Measurements from ENCODE around the gene SULT4A1.

The SULT4A1 gene

DNA sequence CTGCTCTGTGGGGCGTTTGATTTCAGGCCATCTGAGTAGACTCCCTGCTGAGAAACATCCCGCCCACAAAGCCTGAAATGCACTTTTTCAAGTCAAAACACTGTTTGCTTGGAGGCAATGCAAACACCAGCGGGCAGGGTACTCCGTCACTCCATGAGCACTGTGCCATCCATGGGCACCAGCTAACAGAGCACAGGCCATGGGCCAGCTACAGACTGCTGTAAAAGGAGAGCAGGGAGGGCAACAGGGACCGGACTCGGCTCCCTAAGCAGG is 33.7 kb downstream of the SULT4A1 start:
- no peak for DNase-seq (ENCODE audit: low spot score)

DNA sequence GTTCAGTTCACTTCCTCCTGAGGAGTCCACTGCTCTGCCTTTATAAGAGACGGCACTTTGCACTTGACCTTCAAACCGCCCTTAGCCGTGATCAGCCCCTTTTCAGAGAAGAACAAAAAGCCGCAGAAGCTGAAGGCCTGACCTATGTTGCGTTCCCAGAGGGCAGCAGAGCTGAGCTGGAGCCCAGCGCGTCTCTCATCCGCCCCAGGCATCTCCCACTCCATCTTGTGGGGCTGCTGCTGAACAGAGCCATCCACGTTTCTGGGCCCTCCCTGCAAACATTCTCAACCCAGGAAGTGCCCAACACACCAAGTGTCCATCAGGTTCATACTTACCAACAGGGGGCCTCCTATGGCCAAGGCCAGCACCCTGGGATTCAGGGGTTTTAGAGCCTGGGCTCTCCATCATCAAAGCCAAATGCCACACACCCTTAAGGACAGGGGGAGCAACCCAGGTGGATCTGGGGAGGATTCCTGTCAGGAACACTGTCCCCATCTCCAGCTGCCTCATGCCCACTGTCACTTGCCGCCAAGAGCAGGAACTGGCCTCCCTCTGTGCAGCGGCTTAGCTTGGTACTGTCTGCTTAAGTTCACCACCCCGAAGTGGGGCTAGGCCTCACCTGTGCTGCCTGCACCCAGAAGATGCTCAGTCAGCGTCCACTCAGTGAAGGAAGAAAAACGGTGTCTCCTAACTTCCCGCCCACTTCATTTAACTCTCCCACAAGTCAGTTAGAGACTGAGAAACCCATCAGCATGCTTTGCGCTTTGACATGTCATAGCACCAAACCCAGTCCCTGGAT is 34.2 kb downstream of the SULT4A1 start:
- DNase-seq (ENCODE audit: low spot score), result no peak

DNA sequence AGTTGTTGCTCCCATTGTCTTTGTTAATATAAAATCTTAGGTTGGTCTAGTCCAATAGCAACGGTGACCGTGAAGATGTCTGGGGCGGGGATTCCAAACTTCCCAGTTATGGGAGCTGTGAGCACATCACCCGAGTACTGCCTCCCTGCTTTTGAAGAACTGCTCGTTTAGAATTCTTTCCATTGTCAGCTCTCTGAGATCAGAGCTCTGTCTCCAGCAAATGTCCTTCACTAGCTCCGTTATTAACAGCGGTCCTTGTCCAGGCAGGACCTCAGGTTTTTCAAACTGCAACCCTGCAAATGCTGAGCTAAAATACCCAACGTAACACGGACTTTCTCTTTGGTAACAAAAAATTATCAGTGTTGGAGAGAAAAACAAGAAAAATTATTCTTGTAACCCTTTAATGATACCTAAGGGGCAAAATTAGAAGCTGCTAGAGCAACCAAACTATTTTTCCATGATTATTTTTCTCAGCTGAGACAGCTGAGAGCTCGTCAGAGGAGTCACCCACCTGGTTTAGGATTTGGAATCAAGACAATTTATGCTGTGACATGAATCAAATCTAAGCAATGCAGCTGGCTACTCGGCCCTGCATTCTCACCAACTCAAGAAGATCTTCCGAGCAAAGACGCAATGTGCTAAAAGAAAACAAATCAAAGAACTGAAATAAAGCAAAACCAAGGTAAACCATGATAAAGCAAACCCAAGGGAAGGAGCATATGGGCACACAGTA is 35.1 kb downstream of the SULT4A1 start:
- no peak for DNase-seq (ENCODE audit: low spot score)

DNA sequence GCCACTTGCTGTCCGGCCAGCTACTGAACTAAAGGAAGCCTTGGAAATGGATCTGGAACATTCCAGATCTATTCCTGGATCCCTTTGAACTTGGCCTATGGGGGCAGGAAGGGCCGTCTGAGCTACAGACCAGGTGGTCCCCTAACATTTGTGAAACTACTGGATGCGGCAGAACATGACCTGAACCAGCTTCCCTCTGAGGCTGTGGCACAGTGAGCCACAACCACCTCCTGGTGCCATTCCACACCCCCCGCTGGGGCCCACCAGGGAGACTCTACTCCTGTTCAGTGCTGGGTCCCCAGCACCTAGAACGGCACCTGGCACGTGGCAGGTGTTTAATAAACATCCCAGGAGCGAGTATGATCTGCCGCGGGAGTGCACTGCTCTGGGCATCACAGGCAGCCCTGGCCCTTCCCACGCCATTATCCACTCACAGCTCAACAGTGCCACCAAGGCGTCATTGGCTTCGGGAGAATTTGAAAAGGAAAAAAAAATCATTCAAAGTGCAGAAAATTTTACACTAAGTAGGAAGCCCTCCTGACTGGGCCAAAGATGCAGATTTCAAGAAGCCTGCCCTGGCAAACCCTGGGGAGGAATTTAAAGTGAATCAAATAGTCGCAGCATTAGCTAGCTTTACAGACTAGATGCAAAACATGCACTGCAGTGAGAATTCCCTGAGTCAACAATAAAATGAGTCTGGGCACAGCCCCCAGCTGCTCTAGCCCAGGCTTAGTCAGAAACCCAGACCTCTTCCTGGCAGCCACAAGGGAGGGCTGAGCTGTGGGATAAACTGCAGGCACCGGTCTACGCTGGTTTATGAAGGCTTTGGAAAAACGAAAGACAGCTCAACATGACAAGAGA is 35.9 kb downstream of the SULT4A1 start:
- DNase-seq (ENCODE audit: low spot score), result no peak

DNA sequence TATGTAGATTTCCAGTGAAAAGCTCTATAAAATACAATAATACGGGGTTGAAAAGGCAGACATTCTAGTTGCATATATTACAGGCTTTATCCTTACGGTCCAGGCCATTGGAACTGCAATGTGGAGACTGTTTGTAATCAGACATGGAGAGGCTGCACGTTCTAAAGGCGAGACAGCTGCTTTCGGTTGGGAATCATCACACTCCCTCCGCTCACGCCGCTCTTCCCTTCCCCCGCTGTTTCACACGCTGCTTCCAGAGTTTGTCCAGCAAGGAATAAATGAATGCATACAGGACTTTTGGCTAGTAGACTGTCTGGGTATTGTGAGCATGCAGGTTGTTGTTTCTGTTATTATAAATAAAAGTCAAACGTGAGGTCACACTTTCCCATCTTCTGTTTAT is 36.7 kb downstream of the SULT4A1 start:
- no peak for DNase-seq (ENCODE audit: low spot score)

DNA sequence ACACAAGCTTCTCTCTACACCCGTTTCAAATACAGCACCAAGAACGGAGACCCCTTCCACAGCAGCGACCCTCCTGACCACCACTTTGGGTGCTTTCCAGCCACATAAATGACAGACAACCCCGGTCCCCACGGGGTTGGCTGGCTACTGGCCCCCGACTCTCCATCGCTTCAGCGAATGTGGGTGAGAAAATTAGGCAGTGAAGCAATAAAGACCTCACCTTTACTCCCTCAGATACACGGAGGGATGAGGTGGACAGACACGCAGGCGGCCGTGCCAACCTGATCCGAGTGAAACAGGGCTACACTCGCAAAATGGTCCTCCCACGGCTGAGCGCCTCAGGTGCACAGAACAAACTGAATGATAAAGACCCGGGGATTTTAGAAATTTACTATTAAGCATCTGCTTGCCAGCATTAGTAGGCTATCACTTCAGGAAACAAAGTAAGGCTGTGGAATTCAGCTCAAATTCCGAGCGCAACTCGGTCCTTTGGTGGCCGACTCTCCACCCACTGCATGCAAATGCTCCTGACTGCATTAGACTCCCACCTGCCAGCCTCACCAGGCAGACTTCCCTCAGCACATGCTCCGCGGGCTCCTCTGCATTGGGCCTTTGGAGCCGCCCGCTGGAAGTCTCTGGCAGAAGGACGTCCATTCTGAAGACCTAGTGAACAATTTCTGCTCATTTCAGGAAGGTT is 37.4 kb downstream of the SULT4A1 start:
- no peak for DNase-seq (ENCODE audit: low spot score)

DNA sequence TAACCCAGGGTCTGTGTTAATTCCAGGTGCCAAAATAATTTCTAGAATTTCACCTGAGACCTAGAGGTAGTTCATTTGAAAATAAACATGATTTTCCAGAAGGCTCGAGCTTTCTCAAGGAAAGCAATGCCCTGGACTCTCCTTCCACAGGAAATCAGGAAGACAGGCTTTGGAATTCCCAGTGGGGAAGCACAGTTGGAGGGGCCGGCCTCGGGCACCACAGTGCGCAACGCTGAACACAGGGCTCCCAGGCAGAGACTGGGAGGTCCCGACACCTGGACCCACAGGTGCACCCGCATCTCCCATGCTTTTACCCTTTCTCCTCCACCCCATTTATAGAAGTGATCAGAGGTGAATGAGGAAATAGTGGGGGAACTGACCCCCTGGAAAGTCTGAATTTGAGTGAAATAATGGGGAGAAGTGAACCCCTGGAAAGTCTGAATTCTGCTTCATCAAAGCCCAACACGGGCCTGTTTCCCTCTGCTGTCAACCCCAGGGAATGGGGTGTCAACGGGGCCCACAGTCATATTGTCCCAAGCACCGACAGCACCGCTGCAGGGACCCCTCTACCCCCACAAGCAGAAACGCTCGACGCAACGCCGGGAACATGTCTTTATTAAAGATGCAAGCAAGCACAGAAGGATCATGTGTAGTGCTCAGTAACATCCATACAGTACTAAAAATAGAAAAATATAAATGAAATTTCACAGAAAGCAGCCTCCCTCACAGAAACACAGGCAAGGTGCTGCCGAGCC is 38.2 kb downstream of the SULT4A1 start:
- DNase-seq (ENCODE audit: low spot score), result no peak

DNA sequence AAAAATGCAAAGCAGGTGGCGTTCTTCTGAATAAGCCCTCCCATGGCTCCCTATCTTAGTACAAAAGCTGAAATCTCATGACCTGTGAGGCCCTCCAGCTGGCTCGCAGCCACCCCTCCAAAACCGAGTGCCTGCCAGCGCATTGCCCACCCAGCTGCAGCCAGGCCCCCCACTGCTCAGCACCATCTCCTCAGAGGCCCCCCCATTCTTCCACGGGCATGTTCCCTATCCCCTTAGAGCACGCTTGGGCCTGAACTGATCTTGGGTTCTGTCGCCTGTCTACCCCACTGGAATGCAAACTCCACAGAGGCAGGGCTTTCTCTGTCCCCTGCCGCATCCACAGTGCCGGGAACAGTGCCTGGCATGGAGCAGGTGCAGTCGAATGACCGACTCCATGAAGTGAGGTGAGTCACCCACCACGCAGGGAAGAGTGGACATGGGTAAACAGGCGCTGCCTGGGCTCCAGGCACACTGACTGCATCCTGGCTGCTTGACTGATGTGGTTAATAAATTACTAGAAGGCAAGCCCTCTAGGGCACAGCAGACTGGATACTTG is 38.9 kb downstream of the SULT4A1 start:
- DNase-seq (ENCODE audit: low spot score), result no peak

DNA sequence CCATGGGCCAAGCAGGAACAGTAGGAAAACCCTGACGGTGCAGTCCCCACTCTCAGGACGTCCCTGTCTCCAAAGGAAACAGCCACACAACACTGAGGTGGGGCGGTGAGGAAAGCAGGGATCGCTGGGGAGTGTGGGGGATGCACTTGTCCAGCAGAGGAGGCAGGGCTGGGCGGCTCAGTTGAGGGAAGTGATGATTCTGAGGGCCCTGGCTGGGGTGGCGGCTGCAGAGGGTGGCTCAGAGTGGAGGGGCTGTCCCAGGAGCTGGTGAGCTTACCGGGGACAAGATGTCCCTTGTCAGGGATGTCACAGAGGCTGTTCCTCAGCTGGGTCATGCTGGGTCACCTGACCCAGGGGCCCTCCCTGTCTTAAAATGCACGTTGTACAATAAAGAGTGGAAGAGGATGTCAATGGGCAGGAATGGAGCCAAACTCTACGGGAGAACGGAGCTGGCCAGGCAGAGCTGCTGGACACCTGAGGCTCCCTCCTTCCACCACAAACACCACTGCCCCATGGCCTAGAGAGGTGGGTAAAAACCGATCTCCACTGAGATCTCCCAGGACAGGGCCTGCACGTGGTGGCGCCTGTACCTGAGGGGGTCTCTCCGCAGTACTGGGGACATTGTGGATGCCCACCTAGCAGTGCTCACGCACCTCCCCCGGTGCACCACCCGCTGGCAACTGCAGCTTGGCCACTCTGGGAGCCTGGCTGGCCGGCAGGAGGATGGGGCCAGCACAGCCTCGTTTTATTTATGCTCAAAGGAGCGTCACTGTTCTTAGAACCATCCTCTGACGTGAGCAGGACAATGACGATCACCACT is 40.5 kb downstream of the SULT4A1 start:
- DNase-seq (ENCODE audit: low spot score), result no peak

DNA sequence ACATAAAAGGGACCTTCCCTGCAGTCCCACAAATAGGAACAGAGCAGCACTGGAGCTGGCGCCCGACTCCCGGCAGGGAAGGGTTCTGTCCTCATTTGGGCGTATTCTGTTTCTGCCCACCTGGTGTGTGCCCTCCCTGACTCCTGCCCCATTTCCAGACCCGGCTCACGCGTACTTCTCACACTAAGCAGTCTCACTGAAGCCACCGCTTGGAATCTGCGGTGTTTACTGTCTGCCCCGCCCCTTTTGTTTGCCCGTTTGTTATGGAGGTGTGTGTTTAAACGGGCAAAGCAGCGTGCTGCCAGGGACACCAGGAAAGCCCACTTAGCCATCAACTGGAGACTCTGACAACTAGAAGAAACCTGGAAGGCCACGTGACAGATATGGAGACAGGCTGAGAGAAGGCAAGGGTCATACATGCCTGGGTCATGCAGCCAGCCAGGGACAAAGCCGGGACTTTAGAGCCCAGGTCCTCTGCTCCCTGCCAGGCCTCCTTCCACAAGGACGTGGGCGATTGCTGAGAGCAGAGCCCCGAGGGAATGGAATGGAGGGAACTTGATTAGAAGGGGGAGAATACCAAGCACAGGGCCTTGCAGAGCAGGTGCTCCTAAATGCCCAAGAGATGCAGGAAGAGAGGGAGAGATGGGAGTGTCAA is 41.5 kb downstream of the SULT4A1 start:
- no peak for DNase-seq (ENCODE audit: low spot score)

DNA sequence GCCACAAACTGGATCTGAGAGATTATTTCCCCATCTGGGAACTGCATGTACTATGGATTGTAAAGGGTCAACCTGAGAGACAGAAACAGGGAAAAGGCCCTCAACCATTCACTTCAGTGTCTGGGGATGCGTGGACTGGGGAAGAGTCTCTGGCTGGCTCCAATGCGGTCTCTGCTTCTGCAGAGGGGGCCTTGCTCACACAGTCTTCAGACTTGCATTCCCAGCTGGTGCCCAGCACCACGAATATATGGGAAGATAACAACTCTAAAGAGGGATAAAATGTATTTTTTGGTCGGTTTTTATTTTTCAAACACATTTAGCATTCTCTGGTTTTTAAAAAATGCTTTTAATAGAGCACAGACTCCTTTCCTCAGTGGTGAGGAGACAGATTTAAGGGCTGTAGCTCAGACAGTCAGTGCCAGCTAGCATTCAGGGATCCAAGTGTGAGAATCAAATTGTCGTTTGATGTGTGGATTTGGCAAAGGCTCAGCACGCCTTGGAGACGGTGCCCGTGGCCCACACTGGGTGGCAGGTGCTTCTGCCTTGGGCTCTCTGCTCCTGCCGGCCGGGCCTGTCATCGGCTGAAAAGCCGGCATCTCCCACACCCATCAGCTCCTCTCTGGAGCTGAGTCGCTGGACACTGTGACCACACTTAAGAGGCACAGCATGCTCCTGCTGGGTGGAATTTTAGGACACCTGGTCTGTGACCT is 42.2 kb downstream of the SULT4A1 start:
- DNase-seq (ENCODE audit: low spot score), result no peak

DNA sequence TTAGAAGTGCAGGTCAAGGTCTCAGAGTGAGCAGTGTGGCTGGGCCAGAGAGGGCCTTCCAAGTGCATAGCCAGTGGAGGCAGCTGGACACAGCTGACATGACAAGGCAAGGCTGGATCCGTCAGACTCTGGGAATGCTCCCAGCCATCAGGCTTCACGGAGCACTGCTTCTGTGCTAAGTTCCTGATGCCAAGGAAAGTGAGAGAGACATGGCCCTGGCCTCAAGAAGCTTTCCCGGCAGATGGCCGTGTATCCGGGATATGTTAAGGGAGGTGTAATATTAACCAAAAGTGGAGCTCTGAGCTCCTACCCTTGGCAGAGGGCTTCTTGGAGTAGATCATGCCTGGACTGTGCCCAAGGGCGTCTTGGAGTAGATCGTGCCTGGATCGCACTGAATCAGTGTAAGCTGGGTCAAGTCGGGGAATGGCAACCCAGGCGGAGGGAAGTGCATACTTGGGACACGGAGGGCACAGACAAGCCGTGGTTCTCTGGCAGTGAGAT is 42.8 kb downstream of the SULT4A1 start:
- no peak for DNase-seq (ENCODE audit: low spot score)

DNA sequence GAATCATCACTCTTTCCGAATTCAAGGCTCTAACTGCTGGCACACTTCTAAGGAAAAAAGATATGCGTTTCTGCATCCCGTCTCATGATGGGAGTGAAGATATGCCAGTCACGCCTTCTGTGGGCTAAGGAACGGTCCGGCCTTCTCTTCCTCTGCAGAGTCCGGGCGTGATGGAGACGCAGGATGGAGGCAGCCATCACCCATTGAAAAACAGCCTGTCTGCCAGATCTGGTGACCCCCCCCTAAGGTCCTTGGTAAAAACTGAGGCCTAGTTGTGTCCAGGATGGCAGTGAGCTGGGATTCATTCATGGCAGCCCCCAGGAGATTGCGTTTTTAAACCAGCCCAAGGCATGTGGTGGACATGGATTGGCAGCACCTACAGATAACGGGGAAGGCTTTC is 43.3 kb downstream of the SULT4A1 start:
- no peak for DNase-seq (ENCODE audit: low spot score)

DNA sequence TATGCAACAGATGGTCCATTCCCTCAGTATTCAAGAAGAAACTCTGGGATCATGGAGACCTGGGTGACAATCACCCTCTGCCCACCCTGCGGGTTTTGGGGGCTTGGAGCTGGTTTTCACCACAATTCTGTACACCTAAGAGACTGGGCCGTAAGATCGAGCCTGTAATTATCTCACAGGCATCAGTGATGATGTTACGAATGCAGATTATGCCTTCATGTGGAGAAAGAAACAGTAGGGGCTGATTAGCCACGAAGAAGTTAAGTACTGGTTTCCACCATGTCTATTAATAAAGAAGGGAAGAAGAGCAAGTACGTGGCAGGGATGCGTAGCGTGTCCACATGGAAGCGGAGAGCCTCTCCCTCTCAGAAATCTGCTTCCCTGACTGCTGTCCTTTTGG is 44.9 kb downstream of the SULT4A1 start:
- no peak for DNase-seq (ENCODE audit: low spot score)

DNA sequence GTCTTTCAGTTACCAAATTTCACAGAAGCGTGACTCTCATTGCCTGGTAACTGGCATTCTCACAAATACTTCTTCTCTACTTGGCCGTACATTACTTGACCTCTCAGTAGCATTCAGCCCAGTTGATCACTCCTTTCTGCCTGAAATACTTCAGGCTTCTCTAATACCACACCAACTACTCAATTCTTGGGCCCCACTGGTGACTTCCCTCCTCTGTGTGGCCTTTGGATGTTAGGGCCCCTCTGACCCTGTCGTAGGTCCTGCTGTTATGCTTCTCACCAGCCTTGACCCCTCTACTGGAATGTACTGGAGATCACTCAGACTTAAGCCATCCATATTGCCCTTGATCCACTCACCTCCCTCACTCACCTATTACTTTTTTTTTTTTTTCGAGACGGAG is 48.0 kb downstream of the SULT4A1 start:
- no peak for DNase-seq (ENCODE audit: low spot score)

DNA sequence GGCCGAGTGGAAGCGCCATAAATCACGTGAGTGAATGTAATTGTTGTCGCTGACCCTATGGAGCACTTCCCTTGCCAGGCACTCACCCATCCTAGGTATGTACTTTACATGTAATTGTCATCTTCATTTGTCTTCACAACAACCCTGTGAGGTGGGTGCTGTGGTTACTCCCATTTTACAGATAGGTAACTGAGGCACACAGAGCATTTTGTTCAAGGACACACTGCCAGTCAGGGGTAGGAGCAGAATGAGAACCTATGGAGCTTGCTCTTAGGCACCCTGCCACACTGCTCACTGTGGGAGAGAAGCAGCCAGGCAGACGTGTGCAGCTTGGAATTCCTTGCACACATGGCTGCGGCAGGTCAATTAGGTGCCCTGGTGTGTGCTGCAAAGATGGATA is 49.4 kb downstream of the SULT4A1 start:
- no peak for DNase-seq (ENCODE audit: low spot score)

DNA sequence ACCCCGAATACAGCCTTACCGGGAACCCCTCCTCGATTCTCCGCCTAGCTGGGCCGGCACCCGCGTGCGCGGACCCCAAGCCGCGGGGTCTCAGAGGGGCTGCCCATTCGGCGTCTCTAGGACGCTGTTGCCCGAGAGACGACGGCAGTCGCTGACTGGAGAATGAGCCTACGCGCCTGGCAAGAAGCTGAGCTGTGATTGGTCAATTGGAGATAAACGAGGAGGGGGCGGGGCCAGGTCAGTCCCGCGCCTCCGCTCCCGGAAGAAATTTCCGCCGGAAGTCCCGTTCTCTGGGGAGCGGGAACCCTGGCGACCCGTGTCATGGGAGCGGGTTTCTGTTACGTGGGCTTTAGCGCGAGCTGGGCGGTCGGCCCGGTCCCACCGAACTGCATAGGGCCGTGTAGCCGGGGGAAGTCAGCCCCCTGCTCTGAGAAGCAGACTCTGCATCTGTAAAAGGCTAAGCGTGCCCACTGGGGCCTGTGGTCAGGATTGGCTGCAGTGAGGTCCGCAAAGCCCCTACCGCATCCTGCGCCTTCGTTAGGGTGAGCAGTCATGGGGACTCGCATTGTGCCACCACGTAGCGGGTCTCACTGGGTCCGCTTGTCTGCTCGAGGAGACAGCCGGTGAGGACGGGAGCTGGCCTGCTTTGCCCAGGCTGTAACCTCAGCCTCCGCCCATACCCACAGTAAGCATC is 50.0 kb downstream of the SULT4A1 start, which contains the start of gene EFCAB6:
EFCAB6 (minus strand) TSS at position 157 of the 694 bp plus-strand sequence. CDS start 29,987 bp downstream, outside the sequence.
- peak; percentile 91 for DNase-seq (ENCODE audit: low spot score)

DNA sequence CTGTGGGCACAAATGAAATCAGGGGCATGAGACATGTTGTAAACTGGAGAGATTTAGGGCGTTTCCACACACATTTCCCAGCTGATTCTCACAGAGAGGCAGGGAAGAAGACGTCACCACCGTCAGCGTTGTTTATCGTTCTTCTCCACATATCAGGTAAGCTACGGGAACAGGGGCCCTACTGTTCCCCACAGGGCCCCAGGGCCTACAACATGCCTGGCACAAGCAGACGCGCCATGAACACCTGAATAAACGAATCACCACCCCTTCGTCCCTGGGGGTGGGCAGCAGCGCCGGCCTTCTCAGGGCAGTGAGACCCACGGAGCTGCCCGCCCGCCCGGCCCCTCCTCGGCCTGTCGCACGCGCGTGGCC is 50.5 kb downstream of the SULT4A1 start:
- peak; percentile 28 for DNase-seq (ENCODE audit: low spot score)

Measured in NAMALWA (cell line).